ENCODE results near the gene RUBCNL.

Gene RUBCNL

DNA sequence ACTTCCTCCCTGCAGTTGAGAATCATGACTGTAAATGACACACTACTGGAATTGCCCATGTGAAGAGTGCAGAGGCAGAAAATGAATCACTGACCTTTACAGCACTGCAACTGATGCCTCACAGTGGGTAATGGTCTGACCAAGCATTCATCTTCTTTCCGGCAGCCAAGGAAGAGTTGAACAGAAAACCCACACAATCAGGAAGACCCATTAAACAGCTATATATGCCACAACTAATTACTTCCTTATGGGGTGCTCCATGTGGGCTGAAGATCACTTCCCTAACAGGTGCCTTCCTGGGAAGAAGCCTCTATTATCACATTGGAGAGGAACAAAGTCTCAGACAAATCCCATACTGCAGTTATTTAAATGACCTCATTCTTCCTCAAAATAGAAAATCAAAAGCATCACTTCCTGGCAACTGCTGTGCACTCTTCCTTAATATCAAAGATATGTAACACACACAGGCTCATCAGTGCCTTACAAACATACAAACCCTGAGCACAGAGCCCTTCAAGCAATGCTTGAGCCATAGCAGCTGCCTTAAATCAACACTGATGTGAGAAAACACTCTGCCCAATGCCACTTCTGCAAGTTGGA is 45.8 kb downstream of the RUBCNL start:
- H3K4me3 ChIP-seq (ENCODE audit: low read length) = no peak overlapping the region
- TF ChIP-seq, protein P1, sequence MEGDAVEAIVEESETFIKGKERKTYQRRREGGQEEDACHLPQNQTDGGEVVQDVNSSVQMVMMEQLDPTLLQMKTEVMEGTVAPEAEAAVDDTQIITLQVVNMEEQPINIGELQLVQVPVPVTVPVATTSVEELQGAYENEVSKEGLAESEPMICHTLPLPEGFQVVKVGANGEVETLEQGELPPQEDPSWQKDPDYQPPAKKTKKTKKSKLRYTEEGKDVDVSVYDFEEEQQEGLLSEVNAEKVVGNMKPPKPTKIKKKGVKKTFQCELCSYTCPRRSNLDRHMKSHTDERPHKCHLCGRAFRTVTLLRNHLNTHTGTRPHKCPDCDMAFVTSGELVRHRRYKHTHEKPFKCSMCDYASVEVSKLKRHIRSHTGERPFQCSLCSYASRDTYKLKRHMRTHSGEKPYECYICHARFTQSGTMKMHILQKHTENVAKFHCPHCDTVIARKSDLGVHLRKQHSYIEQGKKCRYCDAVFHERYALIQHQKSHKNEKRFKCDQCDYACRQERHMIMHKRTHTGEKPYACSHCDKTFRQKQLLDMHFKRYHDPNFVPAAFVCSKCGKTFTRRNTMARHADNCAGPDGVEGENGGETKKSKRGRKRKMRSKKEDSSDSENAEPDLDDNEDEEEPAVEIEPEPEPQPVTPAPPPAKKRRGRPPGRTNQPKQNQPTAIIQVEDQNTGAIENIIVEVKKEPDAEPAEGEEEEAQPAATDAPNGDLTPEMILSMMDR (conservative IDR thresholded peaks at IDR 0.05; ENCODE audit: low read depth, low read length) = no peak
- DNase-seq (ENCODE audit: low read depth) = no peak

DNA sequence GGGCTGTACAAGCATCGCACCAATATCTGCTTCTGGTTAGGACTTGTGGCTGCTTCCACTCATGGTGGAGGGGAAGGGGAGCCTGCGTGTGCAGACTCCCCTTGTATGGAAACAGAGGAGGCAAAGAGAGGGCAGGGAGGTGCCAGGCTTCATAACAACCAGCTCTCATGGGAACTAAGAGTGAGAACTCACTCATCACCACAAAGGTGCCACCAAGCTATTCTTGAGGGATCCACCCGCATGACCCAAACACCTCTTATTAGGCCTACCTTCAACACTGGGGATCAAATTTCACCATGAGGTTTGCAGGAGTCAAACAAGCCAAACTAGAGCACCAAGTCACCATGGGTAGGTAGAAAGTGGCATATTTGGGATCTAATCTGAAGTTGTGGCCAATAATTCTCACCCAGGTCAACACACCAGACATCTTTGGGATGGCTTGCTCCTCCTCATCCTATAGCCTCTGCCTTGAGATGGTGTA is 46.4 kb downstream of the RUBCNL start:
- DNase-seq (ENCODE audit: low read depth) = no peak
- TF ChIP-seq, protein P1 (conservative IDR thresholded peaks at IDR 0.05; ENCODE audit: low read depth, low read length) = no peak

DNA sequence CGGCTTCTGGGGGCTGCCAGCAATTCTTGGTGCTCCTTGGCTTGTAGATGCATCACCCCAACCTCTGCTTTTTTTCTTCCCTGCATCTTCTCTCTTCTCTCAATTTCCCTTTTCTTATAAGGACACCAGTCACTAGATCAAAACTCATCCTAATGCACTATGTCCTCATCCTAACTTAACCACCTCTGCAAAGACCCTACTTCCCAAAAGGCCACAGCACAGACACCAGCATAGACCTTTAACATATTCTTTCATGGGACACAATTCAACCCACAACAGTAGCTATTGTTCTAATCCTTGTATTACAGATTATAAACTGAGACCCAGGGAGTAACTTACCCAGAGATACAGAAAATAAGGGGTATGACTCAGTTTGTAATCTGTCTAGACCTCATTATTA is 47.0 kb downstream of the RUBCNL start:
- DNase-seq (ENCODE audit: low read depth) = no peak
- TF ChIP-seq, protein P1 (conservative IDR thresholded peaks at IDR 0.05; ENCODE audit: low read depth, low read length) = no peak
- no peak overlapping the region for H3K4me3 ChIP-seq (ENCODE audit: low read length)

More for the DNA sequence above, 46.4 kb downstream of the RUBCNL start:
- H3K4me3 ChIP-seq (ENCODE audit: low read length) = no peak overlapping the region

DNA sequence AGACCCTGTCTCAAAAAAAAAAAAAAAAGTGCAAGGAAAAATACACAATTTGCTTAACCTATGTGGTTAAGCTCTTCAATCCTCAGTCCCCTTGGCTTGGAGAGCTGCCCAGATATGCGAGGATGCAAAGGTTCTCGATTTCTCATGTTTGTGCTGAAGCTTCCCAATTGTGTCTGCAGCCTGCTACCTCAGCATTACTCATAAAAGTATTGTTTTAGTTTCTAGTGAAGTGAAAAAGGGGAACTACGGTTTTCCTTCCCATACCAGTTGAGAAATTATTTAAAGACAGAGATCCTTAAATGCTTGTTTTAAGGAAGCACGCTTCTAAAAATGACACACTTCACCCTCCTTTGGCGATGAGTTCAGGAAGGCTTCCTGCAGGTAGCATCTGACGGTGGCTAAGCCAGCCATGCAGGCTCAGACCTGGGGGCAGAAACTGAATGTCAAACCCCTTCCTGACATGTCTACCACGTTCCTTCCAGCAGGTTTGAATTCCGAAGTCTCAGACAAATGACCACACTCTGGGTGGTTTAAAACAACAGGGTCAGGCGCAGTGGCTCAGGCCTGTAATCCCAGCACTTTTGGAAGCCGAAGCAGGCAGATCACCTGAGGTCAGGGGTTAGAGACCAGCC is 47.9 kb downstream of the RUBCNL start:
- TF ChIP-seq, protein P1 (conservative IDR thresholded peaks at IDR 0.05; ENCODE audit: low read depth, low read length) = no peak
- H3K4me3 ChIP-seq (ENCODE audit: low read length) = no peak overlapping the region
- DNase-seq (ENCODE audit: low read depth) = no peak

DNA sequence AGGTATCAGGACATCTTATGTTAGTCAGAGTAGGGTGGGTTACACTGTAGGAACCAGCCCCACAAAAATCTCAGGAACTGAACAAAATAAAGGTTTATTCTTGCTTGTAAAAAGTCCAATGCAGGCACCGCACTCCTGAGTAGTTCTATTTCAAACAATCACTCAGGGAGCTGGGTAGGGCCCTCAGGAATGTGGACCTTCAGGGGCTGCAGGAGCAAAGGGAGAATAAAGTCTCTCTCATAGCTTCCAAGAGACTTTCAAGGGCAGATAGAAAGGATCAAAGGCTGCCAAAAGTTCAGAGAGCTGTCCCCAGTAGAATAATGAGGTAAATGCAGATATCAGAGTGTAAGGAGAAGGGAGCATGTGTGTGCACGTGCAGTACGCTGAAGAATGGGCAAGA is 49.4 kb downstream of the RUBCNL start:
- TF ChIP-seq, protein P1 (conservative IDR thresholded peaks at IDR 0.05; ENCODE audit: low read depth, low read length) = no peak
- no peak for DNase-seq (ENCODE audit: low read depth)
- no peak overlapping the region for H3K4me3 ChIP-seq (ENCODE audit: low read length)

DNA sequence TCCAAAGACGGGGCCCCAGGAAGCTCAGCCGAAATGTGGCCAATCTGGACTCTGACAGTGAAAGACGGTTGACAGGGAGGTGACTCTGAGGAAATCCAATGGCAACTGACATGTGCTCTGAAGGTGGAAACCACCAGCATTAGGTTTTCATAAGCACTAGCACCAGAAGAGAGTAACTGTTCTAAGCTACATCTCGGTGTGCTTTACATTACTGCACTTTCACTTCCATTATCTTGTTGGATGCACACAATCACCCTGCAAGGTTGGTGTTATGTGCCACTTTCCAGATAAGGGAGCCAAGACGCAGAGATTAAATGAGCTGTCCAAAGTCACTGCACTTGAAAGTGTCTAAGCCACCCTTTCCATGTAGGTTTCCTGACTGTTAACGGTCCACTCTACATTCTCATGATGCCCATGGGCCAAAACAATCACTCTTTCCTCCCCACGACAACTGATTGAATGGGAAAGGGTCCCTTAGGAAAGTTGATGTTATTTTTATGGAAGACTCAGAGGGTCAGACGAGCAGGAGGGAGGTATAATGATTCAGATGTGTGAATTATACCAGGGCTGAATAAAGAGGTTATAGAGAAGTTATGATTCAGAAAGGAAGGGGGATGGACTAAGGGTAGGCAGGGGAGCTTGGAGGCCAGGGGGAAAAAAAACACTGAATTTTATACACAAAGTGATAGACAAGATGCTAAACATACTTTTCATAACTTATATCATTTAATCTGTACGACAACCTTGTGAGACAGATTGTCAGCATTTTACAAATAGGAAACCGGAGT is 52.8 kb downstream of the RUBCNL start:
- no peak overlapping the region for H3K4me3 ChIP-seq (ENCODE audit: low read length)
- TF ChIP-seq, protein P1 (conservative IDR thresholded peaks at IDR 0.05; ENCODE audit: low read depth, low read length) = no peak
- DNase-seq (ENCODE audit: low read depth) = no peak

Measured in retinal pigment epithelial cell (primary cell).